GM23338 (cell line): ENCODE results near the gene FBLN2. TPM values are rescaled to one million over a fixed set of nuclear protein-coding genes. Genes with fewer than 3 reads are reported as not detected.

Source experiments
- ATAC-seq: fragments of 200-7000 bp; cut with Tn5 transposase; 3 replicates; pipeline ENCODE4 v1.9.1; 2020
- DNase-seq: peaks from one replicate; pipeline ENCODE4 v3.0.0-alpha.2; 2015; ENCODE audit warnings: low spot score
- H2AFZ ChIP-seq: fragments of 200-600 bp; sonication (generic); 2 replicates; pipeline ENCODE4 v1.8.0; 2016; ENCODE audit warnings: antibody characterized with exemption, mild to moderate bottlenecking, moderate library complexity
- H3F3A ChIP-seq: fragments of 200-600 bp; sonication (generic); replicated peaks from 2 replicates; pipeline ENCODE4 v1.8.0; 2017; ENCODE audit warnings: antibody characterized with exemption, mixed run types, low read depth
- H3K27ac ChIP-seq: fragments of 200-600 bp; sonication (generic); 2 replicates; pipeline ENCODE4 v1.6.1; 2016; ENCODE audit warnings: low read depth
- H3K27me3 ChIP-seq: fragments of 200-600 bp; sonication (generic); 2 replicates; pipeline ENCODE4 v1.8.0; 2016; ENCODE audit warnings: mild to moderate bottlenecking, mixed run types, moderate library complexity; ENCODE audit not compliant: insufficient read depth
- H3K36me3 ChIP-seq: fragments of 200-600 bp; sonication (generic); 2 replicates; pipeline ENCODE4 v1.8.0; 2016; ENCODE audit warnings: mild to moderate bottlenecking; ENCODE audit not compliant: insufficient read depth
- H3K4me1 ChIP-seq: fragments of 200-600 bp; sonication (generic); 2 replicates; pipeline ENCODE4 v1.8.0; 2016; ENCODE audit warnings: mild to moderate bottlenecking, moderate library complexity; ENCODE audit not compliant: insufficient read depth
- H3K4me2 ChIP-seq: fragments of 200-600 bp; sonication (generic); 2 replicates; pipeline ENCODE4 v1.7.1; 2017; ENCODE audit warnings: mixed run types
- H3K4me3 ChIP-seq: fragments of 200-600 bp; sonication (generic); 2 replicates; pipeline ENCODE4 v1.6.1; 2016; ENCODE audit warnings: mixed run types
- H3K79me2 ChIP-seq: fragments of 200-600 bp; sonication (generic); replicated peaks from 2 replicates; pipeline ENCODE4 v1.8.0; 2017; ENCODE audit warnings: mild to moderate bottlenecking; ENCODE audit not compliant: insufficient read depth
- H3K9me2 ChIP-seq: fragments of 200-600 bp; sonication (generic); 2 replicates; pipeline ENCODE4 v1.8.0; 2017; ENCODE audit not compliant: insufficient read depth
- H4K20me1 ChIP-seq: fragments of 200-600 bp; sonication (generic); replicated peaks from 2 replicates; pipeline ENCODE4 v1.8.0; 2017; ENCODE audit warnings: mild to moderate bottlenecking; ENCODE audit not compliant: insufficient read depth
- H3K27ac Mint-ChIP-seq: 2 replicates; pipeline ENCODE4 v1.8.0; 2020; ENCODE audit warnings: inconsistent platforms, mild to moderate bottlenecking, moderate library complexity, mixed read lengths
- H3K27me3 Mint-ChIP-seq: 3 replicates; pipeline ENCODE4 v1.8.0; 2022; ENCODE audit warnings: low read depth, mild to moderate bottlenecking, moderate library complexity, mixed read lengths, inconsistent platforms; ENCODE audit not compliant: insufficient read depth, poor library complexity
- H3K36me3 Mint-ChIP-seq: 3 replicates; pipeline ENCODE4 v1.8.0; 2021; ENCODE audit warnings: low read depth, mild to moderate bottlenecking, inconsistent platforms, moderate library complexity, mixed read lengths
- H3K4me1 Mint-ChIP-seq: 3 replicates; pipeline ENCODE4 v1.8.0; 2020; ENCODE audit warnings: mild to moderate bottlenecking, inconsistent platforms, mixed read lengths
- H3K4me3 Mint-ChIP-seq: 3 replicates; pipeline ENCODE4 v1.8.0; 2021; ENCODE audit warnings: moderate library complexity, mild to moderate bottlenecking, inconsistent platforms, mixed read lengths
- H3K9me3 Mint-ChIP-seq: 3 replicates; pipeline ENCODE4 v1.8.0; 2020; ENCODE audit warnings: moderate library complexity, mild to moderate bottlenecking, inconsistent platforms, mixed read lengths
- CTCF ChIP-seq, 2 experiments: fragments of 200-600 bp in 1 of 2; sonication (generic) in 1 of 2; conservative IDR thresholded peaks; 2 replicates each; pipeline versions ENCODE4 v1.5.1 to v1.6.1; 2016 to 2017; ENCODE audit warnings: antibody characterized with exemption in 2 of 2, low read depth in 2 of 2, mild to moderate bottlenecking in 2 of 2, moderate library complexity in 1 of 2
- ETS1 ChIP-seq: IDR thresholded peaks from 2 replicates; pipeline ENCODE4 v1.6.1; 2016; ENCODE audit warnings: antibody characterized with exemption
- EZH2phosphoT487 ChIP-seq: fragments of 200-600 bp; sonication (generic); IDR thresholded peaks from one replicate; pipeline ENCODE4 v1.8.1; 2018; ENCODE audit warnings: antibody characterized with exemption; ENCODE audit not compliant: unreplicated experiment
- NANOG ChIP-seq: IDR thresholded peaks from 2 replicates; pipeline ENCODE4 v1.6.1; 2016; ENCODE audit warnings: antibody characterized with exemption, borderline replicate concordance
- REST ChIP-seq: IDR thresholded peaks from one replicate; pipeline ENCODE4 v1.6.1; 2018; ENCODE audit warnings: antibody characterized with exemption; ENCODE audit not compliant: unreplicated experiment
- STAT1 ChIP-seq: IDR thresholded peaks from one replicate; pipeline ENCODE4 v1.6.1; 2016; ENCODE audit warnings: antibody characterized with exemption; ENCODE audit not compliant: unreplicated experiment
- ZNF462 ChIP-seq: fragments of 250-450 bp; sonication (Bioruptor Pico); IDR thresholded peaks from 2 replicates; pipeline ENCODE4 v1.5.0; 2020; ENCODE audit warnings: mild to moderate bottlenecking, moderate library complexity
- polyA plus RNA-seq: library from polyadenylated mRNA; unstranded; fragments of >200 nt; fragmentation: Nextera tagmentation; extraction: Ambion mirVana; gene quantifications from 2 replicates; pipeline ENCODE4 v1.2.1, GENCODE V29; 2016
- total RNA-seq: library from RNA; depleted of rRNA; stranded (reverse); fragments of >200 nt; shearing (Covaris generic); gene quantifications from 2 replicates; pipeline ENCODE4 v1.2.3, GENCODE V29; 2014

Gene FBLN2
- total and polyA plus RNA-seq, 2 experiments from 2014 or later, result 18.8 to 26.8 TPM

GRCh38 chr3:13572926-13573623 is 24.1 kb downstream of the FBLN2 start:
- TF ChIP-seq CTCF (conservative IDR thresholded peaks at IDR 0.05; ENCODE audit: low read depth in 2 of 2), result no peak
- no peak for TF ChIP-seq ETS1
- TF ChIP-seq NANOG, result no peak
- TF ChIP-seq REST, result no peak
- no peak for TF ChIP-seq EZH2phosphoT487
- H4K20me1 ChIP-seq, result no peaks in the 10 kb centered on the region
- no peak overlapping the region for H3K4me3 ChIP-seq
- H3K27me3 ChIP-seq, result no peaks in the 10 kb centered on the region
- no peaks in the 10 kb centered on the region for H3K9me2 ChIP-seq
- no peak overlapping the region for H2AFZ ChIP-seq
- no peaks in the 10 kb centered on the region for H3K79me2 ChIP-seq
- Mint-ChIP-seq H3K9me3 (no peaks in the 10 kb centered on the region), H3K4me1 (peaks cover 27% of the 10 kb centered on the region), H3K27me3 (peaks cover 13% of the 10 kb centered on the region), H3K4me3 (no peak overlapping the region), H3K36me3 (no peaks in the 10 kb centered on the region), H3K27ac (no peak overlapping the region)
- H3K27ac ChIP-seq, result no peak overlapping the region
- no peaks in the 10 kb centered on the region for H3F3A ChIP-seq
- no peaks in the 10 kb centered on the region for H3K36me3 ChIP-seq
- DNase-seq (no peak), ATAC-seq (no peak)
- H3K4me1 ChIP-seq, result no peaks in the 10 kb centered on the region
- no peak overlapping the region for H3K4me2 ChIP-seq

- H3K36me3 Mint-ChIP-seq, result no peaks in the 10 kb centered on the region
- Histone ChIP-seq H3F3A (no peaks in the 10 kb centered on the region), H3K27ac (no peak overlapping the region), H3K4me2 (no peak overlapping the region), H3K27me3 (no peaks in the 10 kb centered on the region), H4K20me1 (no peaks in the 10 kb centered on the region), H3K79me2 (no peaks in the 10 kb centered on the region), H3K4me1 (no peaks in the 10 kb centered on the region), H3K36me3 (no peaks in the 10 kb centered on the region), H3K9me2 (no peaks in the 10 kb centered on the region), H2AFZ (no peak overlapping the region), H3K4me3 (no peak overlapping the region)
- no peak for ATAC-seq
- H3K27ac Mint-ChIP-seq, result no peak overlapping the region
- H3K27me3 Mint-ChIP-seq, result peaks cover 11% of the 10 kb centered on the region
- peaks cover 21% of the 10 kb centered on the region for H3K4me1 Mint-ChIP-seq
- H3K4me3 Mint-ChIP-seq, result no peak overlapping the region
- no peaks in the 10 kb centered on the region for H3K9me3 Mint-ChIP-seq
- DNase-seq, result no peak
- TF ChIP-seq STAT1 (no peak), ZNF462 (CRISPR knock-in tag) (no peak)
Observed at GRCh38 chr3:13574083-13574797, 25.3 kb downstream of the FBLN2 start.
